Tibial artery (tissue), 4 donors: ENCODE data around the gene CAMSAP2.

Source experiments
- DNase-seq, 2 donors: peaks; one replicate each; pipeline ENCODE4 v3.0.0-alpha.2; 2019
- H3K27ac ChIP-seq, 2 donors: fragments of 200-600 bp; sonication (generic) in 1 of 2; 1 replicate in 1 of 2; 2 replicates in 1 of 2; pipeline ENCODE4 v1.5.1; 2018 to 2019; ENCODE audit warnings: mild to moderate bottlenecking in 1 of 2
- H3K27me3 ChIP-seq, 2 donors: fragments of 200-600 bp; sonication (generic) in 1 of 2; one replicate each; pipeline versions ENCODE4 v1.5.1 to v1.6.0; 2016 to 2019
- H3K36me3 ChIP-seq, 3 donors: fragments of 200-600 bp; sonication (generic) in 2 of 3; one replicate each; pipeline ENCODE4 v1.5.1; 2016 to 2019; ENCODE audit warnings: mild to moderate bottlenecking in 2 of 3
- H3K4me1 ChIP-seq, 4 donors: fragments of 200-600 bp; sonication (generic) in 2 of 4; 1 replicate in 3 of 4; 2 replicates in 1 of 4; pipeline ENCODE4 v1.5.1; 2016 to 2019
- H3K4me3 ChIP-seq, 2 donors: fragments of 200-600 bp; sonication (generic) in 1 of 2; 1 replicate in 1 of 2; 2 replicates in 1 of 2; pipeline ENCODE4 v1.5.1; 2018 to 2019; ENCODE audit warnings: mild to moderate bottlenecking in 2 of 2
- H3K9me3 ChIP-seq, 3 donors: fragments of 200-600 bp; sonication (generic) in 1 of 3; one replicate each; pipeline ENCODE4 v1.5.1; 2016 to 2019
- CTCF ChIP-seq, 2 experiments: fragments of 200-600 bp in 1 of 2; fragments of 450-650 bp in 1 of 2; IDR thresholded peaks; one replicate each; pipeline ENCODE4 v1.5.1; 2017 to 2019; ENCODE audit warnings: antibody characterized with exemption in 2 of 2, mild to moderate bottlenecking in 1 of 2, moderate library complexity in 1 of 2
- intact Hi-C: fragments of 100-400 bp; cut with DNase I; formaldehyde crosslinking; loops from one replicate; pipeline ENCODE4 v1.15.0; 2023; ENCODE audit warnings: low total_unique reads

CAMSAP2 gene

DNA sequence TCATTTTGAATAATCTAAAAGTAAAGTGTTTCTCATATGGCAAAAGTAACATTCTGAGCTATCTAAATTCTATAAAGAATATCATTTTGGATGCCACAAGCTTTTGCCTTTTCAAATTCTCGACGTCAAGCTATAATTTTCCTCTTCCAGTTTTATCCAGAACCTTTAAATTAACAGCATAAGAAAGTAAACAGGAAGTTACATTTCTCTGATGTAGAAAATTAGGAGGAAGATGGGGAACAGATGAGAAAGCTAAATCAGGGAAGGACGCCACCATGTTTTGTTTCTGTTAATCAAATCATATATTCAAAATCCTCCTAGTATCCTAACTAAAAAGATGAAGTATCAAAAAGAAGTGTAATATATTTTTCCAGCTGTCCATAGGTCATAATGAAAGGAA is 8.8 kb upstream of the CAMSAP2 start:
- Histone ChIP-seq H3K27me3 (no peaks in the 10 kb centered on the region), H3K4me3 (no peak overlapping the region), H3K27ac (peak overlapping the region; percentile 20 to 39), H3K9me3 (no peaks in the 10 kb centered on the region), H3K4me1 (peaks cover 0 to 16% (median 0%) of the 10 kb centered on the region in 4 donors), H3K36me3 (no peaks in the 10 kb centered on the region)
- intact Hi-C loops = loop anchor here (10.0 kb wide), 1 partner anchor 75 kb away; no protein-coding TSS in a partner anchor
- no peak for DNase-seq
- TF ChIP-seq CTCF (IDR thresholded peaks at IDR 0.05) = no peak

- no peak for TF ChIP-seq CTCF (IDR thresholded peaks at IDR 0.05)
- no peak for DNase-seq
- intact Hi-C loops = loop anchor here (10.0 kb wide), 1 partner anchor 73 kb away; no protein-coding TSS in a partner anchor
These were observed 6.9 kb upstream of the CAMSAP2 start for GRCh38 chr1:200731654-200732332.

GRCh38 chr1:200732438-200732837 is 6.3 kb upstream of the CAMSAP2 start:
- DNase-seq = no peak
- no peak for TF ChIP-seq CTCF (IDR thresholded peaks at IDR 0.05)
- Histone ChIP-seq H3K4me1 (peaks cover 0 to 16% (median 0%) of the 10 kb centered on the region in 4 donors), H3K27ac (no peak overlapping the region), H3K4me3 (no peak overlapping the region), H3K27me3 (no peaks in the 10 kb centered on the region), H3K36me3 (no peaks in the 10 kb centered on the region), H3K9me3 (no peaks in the 10 kb centered on the region)
- intact Hi-C loops = loop anchor here (10.0 kb wide), 1 partner anchor 72 kb away; no protein-coding TSS in a partner anchor

More at GRCh38 chr1:200731654-200732332, 6.9 kb upstream of the CAMSAP2 start:
- H3K27ac ChIP-seq = no peak overlapping the region
- H3K4me1 ChIP-seq = peaks cover 0 to 16% (median 0%) of the 10 kb centered on the region in 4 donors
- no peaks in the 10 kb centered on the region for H3K36me3 ChIP-seq
- no peak overlapping the region for H3K4me3 ChIP-seq
- H3K27me3 ChIP-seq = no peaks in the 10 kb centered on the region
- H3K9me3 ChIP-seq = no peaks in the 10 kb centered on the region

DNA sequence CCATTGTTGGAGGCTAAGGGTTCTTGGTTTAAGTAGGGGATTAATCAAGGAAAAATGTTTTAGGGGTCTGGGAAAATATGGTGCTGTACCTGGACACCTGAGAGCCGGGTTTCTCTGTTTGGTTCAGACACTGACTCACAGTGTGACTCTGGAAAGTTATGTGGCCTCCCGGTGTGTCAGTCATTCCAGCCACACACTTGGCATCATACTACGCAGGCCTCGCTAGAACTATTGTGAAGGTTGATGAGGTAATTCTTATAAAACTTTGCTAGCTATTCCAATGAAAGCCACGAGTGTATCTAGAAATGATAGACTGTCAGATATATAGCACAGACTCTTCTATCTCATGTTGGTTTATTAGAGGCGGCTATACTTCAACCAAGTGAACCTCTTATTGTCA is 4.8 kb upstream of the CAMSAP2 start:
- peaks cover 0 to 19% (median 3%) of the 10 kb centered on the region in 4 donors for H3K4me1 ChIP-seq
- H3K27ac ChIP-seq = no peak overlapping the region
- no peak for TF ChIP-seq CTCF (IDR thresholded peaks at IDR 0.05)
- intact Hi-C loops = loop anchor here (10.0 kb wide), 1 partner anchor 71 kb away; no protein-coding TSS in a partner anchor
- no peaks in the 10 kb centered on the region for H3K9me3 ChIP-seq
- DNase-seq = no peak
- no peak overlapping the region for H3K4me3 ChIP-seq
- H3K27me3 ChIP-seq = no peaks in the 10 kb centered on the region
- no peaks in the 10 kb centered on the region for H3K36me3 ChIP-seq

DNA sequence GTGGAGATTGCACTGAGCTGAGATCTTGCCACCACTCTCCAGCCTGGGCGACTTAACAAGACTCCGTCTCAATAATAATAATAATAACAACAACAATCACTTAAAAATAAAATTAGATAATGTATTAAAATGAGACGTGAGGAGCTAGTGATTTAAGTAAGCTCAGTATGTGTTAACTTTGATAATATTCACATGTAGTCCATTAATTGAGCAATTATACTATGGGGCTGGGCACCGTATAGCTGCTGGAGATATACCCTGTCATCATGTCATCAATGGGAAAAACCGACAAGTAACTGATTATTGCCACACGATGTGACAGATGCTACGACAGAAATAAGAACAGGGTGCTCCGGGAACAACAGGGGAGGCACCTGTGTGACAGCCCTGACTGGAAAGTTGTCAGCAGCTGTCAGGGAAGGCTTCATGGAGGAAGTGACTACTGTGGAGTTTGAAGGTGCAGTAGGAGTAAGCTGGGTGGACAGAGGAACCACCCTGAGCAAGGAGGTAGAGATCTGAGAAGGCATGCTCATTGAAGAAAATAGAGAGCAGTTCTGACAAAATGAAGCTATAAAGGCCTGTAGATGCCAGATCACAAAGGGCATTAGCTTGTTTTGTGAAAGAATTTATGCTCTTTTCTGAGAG is 924 bp upstream of the CAMSAP2 start:
- Histone ChIP-seq H3K4me1 (peaks cover 0 to 25% (median 6%) of the 10 kb centered on the region in 4 donors), H3K9me3 (no peaks in the 10 kb centered on the region), H3K27ac (peak overlapping the region; percentile 97 to 100), H3K4me3 (peak overlapping the region; percentile 78 to 96), H3K36me3 (no peaks in the 10 kb centered on the region), H3K27me3 (no peaks in the 10 kb centered on the region)
- intact Hi-C loops = loop anchor here (2.0 to 10.0 kb wide), 2 partner anchors 67 to 71 kb away; no protein-coding TSS in a partner anchor
- no peak for TF ChIP-seq CTCF (IDR thresholded peaks at IDR 0.05)
- no peak for DNase-seq
